HEK293 (cell line): ENCODE results near the gene HOXD12.
A peak's percentile ranks its signal among the peaks of the same experiment; 100 is the strongest.

Source experiments
- EGR2 ChIP-seq: fragments of 450-650 bp; formaldehyde crosslinking; IDR thresholded peaks from 2 replicates; pipeline ENCODE4 v1.5.1; 2016; ENCODE audit warnings: low read depth, missing biosample characterization, missing genetic modification characterization
- HOXA7 ChIP-seq: sonication (generic); formaldehyde crosslinking; IDR thresholded peaks from 2 replicates; pipeline ENCODE4 v1.8.1; 2022; ENCODE audit warnings: missing genetic modification reagents, borderline replicate concordance
- KLF10 ChIP-seq: fragments of 450-650 bp; IDR thresholded peaks from 2 replicates; pipeline ENCODE4 v1.5.1; 2018; ENCODE audit warnings: missing biosample characterization, mild to moderate bottlenecking, missing genetic modification characterization
- KLF8 ChIP-seq: fragments of 450-650 bp; formaldehyde crosslinking; IDR thresholded peaks from 2 replicates; pipeline ENCODE4 v1.5.1; 2016; ENCODE audit warnings: missing biosample characterization, missing genetic modification characterization
- KLF9 ChIP-seq: fragments of 450-650 bp; formaldehyde crosslinking; IDR thresholded peaks from 2 replicates; pipeline ENCODE4 v1.5.1; 2016; ENCODE audit warnings: missing biosample characterization, missing genetic modification characterization, low read depth
- SP2 ChIP-seq: fragments of 450-650 bp; formaldehyde crosslinking; IDR thresholded peaks from 2 replicates; pipeline ENCODE4 v1.5.1; 2016; ENCODE audit warnings: missing biosample characterization, missing genetic modification characterization
- WT1 ChIP-seq: fragments of 450-650 bp; formaldehyde crosslinking; IDR thresholded peaks from 2 replicates; pipeline ENCODE4 v1.5.1; 2016; ENCODE audit warnings: missing biosample characterization, missing genetic modification characterization
- ZBTB1 ChIP-seq: fragments of 450-650 bp; formaldehyde crosslinking; IDR thresholded peaks from 2 replicates; pipeline ENCODE4 v1.5.1; 2016; ENCODE audit warnings: missing biosample characterization, missing genetic modification characterization
- ZBTB21 ChIP-seq: fragments of 450-650 bp; formaldehyde crosslinking; IDR thresholded peaks from 2 replicates; pipeline ENCODE4 v1.5.1; 2017; ENCODE audit warnings: missing biosample characterization, missing genetic modification characterization
- ZBTB8A ChIP-seq: fragments of 450-650 bp; formaldehyde crosslinking; IDR thresholded peaks from 2 replicates; pipeline ENCODE4 v1.5.1; 2016; ENCODE audit warnings: missing biosample characterization, missing genetic modification characterization
- ZFP41 ChIP-seq: fragments of 450-650 bp; formaldehyde crosslinking; IDR thresholded peaks from 2 replicates; pipeline ENCODE4 v1.5.1; 2016; ENCODE audit warnings: missing biosample characterization, missing genetic modification characterization, borderline replicate concordance
- ZFP69B ChIP-seq: fragments of 450-650 bp; formaldehyde crosslinking; IDR thresholded peaks from 2 replicates; pipeline ENCODE4 v1.5.1; 2016; ENCODE audit warnings: missing biosample characterization, missing genetic modification characterization
- ZNF133 ChIP-seq: fragments of 450-650 bp; formaldehyde crosslinking; IDR thresholded peaks from 2 replicates; pipeline ENCODE4 v1.5.1; 2016; ENCODE audit warnings: missing biosample characterization, missing genetic modification characterization
- ZNF146 ChIP-seq: fragments of 450-650 bp; formaldehyde crosslinking; IDR thresholded peaks from 2 replicates; pipeline ENCODE4 v1.5.1; 2016; ENCODE audit warnings: missing biosample characterization, missing genetic modification characterization
- ZNF157 ChIP-seq: fragments of 450-650 bp; formaldehyde crosslinking; IDR thresholded peaks from 2 replicates; pipeline ENCODE4 v1.5.1; 2016; ENCODE audit warnings: missing biosample characterization, missing genetic modification characterization
- ZNF202 ChIP-seq: fragments of 450-650 bp; formaldehyde crosslinking; IDR thresholded peaks from 2 replicates; pipeline ENCODE4 v1.5.1; 2016; ENCODE audit warnings: missing biosample characterization, missing genetic modification characterization, borderline replicate concordance
- ZNF211 ChIP-seq: fragments of 450-650 bp; formaldehyde crosslinking; IDR thresholded peaks from 2 replicates; pipeline ENCODE4 v1.5.1; 2016; ENCODE audit warnings: low read depth, missing biosample characterization, missing genetic modification characterization
- ZNF23 ChIP-seq: fragments of 450-650 bp; formaldehyde crosslinking; IDR thresholded peaks from 2 replicates; pipeline ENCODE4 v1.5.1; 2016; ENCODE audit warnings: missing biosample characterization, missing genetic modification characterization, borderline replicate concordance
- ZNF266 ChIP-seq: fragments of 450-650 bp; formaldehyde crosslinking; IDR thresholded peaks from 2 replicates; pipeline ENCODE4 v1.5.1; 2016; ENCODE audit warnings: missing biosample characterization, missing genetic modification characterization, low read depth
- ZNF280C ChIP-seq: fragments of 450-650 bp; formaldehyde crosslinking; IDR thresholded peaks from 2 replicates; pipeline ENCODE4 v1.5.1; 2016; ENCODE audit warnings: missing biosample characterization, missing genetic modification characterization
- ZNF292 ChIP-seq: fragments of 450-650 bp; formaldehyde crosslinking; IDR thresholded peaks from 2 replicates; pipeline ENCODE4 v1.5.1; 2016; ENCODE audit warnings: low read depth, missing biosample characterization, missing genetic modification characterization, borderline replicate concordance
- ZNF37A ChIP-seq: fragments of 450-650 bp; IDR thresholded peaks from 2 replicates; pipeline ENCODE4 v1.5.1; 2018; ENCODE audit warnings: missing biosample characterization, missing genetic modification characterization
- ZNF391 ChIP-seq: fragments of 450-650 bp; formaldehyde crosslinking; IDR thresholded peaks from 2 replicates; pipeline ENCODE4 v1.5.1; 2016; ENCODE audit warnings: low read depth, missing biosample characterization, missing genetic modification characterization, borderline replicate concordance
- ZNF433 ChIP-seq: fragments of 450-650 bp; formaldehyde crosslinking; IDR thresholded peaks from 2 replicates; pipeline ENCODE4 v1.5.1; 2016; ENCODE audit warnings: missing biosample characterization, missing genetic modification characterization, low read depth
- ZNF449 ChIP-seq: fragments of 450-650 bp; formaldehyde crosslinking; IDR thresholded peaks from 2 replicates; pipeline ENCODE4 v1.5.1; 2017; ENCODE audit warnings: missing biosample characterization, mild to moderate bottlenecking, missing genetic modification characterization, moderate library complexity
- ZNF48 ChIP-seq: fragments of 450-650 bp; formaldehyde crosslinking; IDR thresholded peaks from 2 replicates; pipeline ENCODE4 v1.5.1; 2016; ENCODE audit warnings: missing biosample characterization, missing genetic modification characterization
- ZNF548 ChIP-seq: fragments of 450-650 bp; formaldehyde crosslinking; IDR thresholded peaks from 2 replicates; pipeline ENCODE4 v1.5.1; 2016; ENCODE audit warnings: missing biosample characterization, missing genetic modification characterization
- ZNF555 ChIP-seq: fragments of 450-650 bp; formaldehyde crosslinking; conservative IDR thresholded peaks from 2 replicates; pipeline ENCODE4 v1.5.1; 2017; ENCODE audit warnings: missing biosample characterization, mild to moderate bottlenecking, missing genetic modification characterization, inconsistent platforms
- ZNF629 ChIP-seq: fragments of 450-650 bp; formaldehyde crosslinking; IDR thresholded peaks from 2 replicates; pipeline ENCODE4 v1.5.1; 2017; ENCODE audit warnings: missing biosample characterization, missing genetic modification characterization
- ZNF654 ChIP-seq: fragments of 450-650 bp; formaldehyde crosslinking; IDR thresholded peaks from 2 replicates; pipeline ENCODE4 v1.5.1; 2016; ENCODE audit warnings: low read depth, missing biosample characterization, missing genetic modification characterization
- ZNF837 ChIP-seq: fragments of 450-650 bp; formaldehyde crosslinking; IDR thresholded peaks from 2 replicates; pipeline ENCODE4 v1.5.1; 2016; ENCODE audit warnings: missing biosample characterization, missing genetic modification characterization
- ZSCAN16 ChIP-seq: fragments of 450-650 bp; formaldehyde crosslinking; IDR thresholded peaks from 2 replicates; pipeline ENCODE4 v1.5.1; 2016; ENCODE audit warnings: missing biosample characterization, missing genetic modification characterization
- ZSCAN30 ChIP-seq: fragments of 450-650 bp; IDR thresholded peaks from 2 replicates; pipeline ENCODE4 v1.5.1; 2018; ENCODE audit warnings: missing biosample characterization, mild to moderate bottlenecking, missing genetic modification characterization, moderate library complexity
- ZXDB ChIP-seq: fragments of 450-650 bp; formaldehyde crosslinking; IDR thresholded peaks from 2 replicates; pipeline ENCODE4 v1.5.1; 2016; ENCODE audit warnings: missing biosample characterization, missing genetic modification characterization
- TF ChIP-seq, protein P1 (sequence below): fragments of 450-650 bp; formaldehyde crosslinking; IDR thresholded peaks from 2 replicates; pipeline ENCODE4 v1.5.0; 2017; ENCODE audit warnings: missing biosample characterization, missing genetic modification characterization, borderline replicate concordance
- TF ChIP-seq, protein P2 (sequence below): IDR thresholded peaks from 2 replicates; pipeline ENCODE4 v1.6.1; 2011; ENCODE audit warnings: mild to moderate bottlenecking, low read depth, low read length, borderline replicate concordance

The HOXD12 gene

GRCh38 chr2:176079831-176080539 lies 19.6 kb upstream of the HOXD12 start (continued):
- TF ChIP-seq ZXDB (tag by site-specific recombination) = no peak
- TF ChIP-seq ZNF146 (tag by site-specific recombination) = no peak
- TF ChIP-seq EGR2 (tag by site-specific recombination) = no peak
- no peak for TF ChIP-seq WT1 (tag by site-specific recombination)
- TF ChIP-seq ZNF548 (tag by site-specific recombination) = no peak
- TF ChIP-seq ZNF37A = no peak
- TF ChIP-seq, protein P1, sequence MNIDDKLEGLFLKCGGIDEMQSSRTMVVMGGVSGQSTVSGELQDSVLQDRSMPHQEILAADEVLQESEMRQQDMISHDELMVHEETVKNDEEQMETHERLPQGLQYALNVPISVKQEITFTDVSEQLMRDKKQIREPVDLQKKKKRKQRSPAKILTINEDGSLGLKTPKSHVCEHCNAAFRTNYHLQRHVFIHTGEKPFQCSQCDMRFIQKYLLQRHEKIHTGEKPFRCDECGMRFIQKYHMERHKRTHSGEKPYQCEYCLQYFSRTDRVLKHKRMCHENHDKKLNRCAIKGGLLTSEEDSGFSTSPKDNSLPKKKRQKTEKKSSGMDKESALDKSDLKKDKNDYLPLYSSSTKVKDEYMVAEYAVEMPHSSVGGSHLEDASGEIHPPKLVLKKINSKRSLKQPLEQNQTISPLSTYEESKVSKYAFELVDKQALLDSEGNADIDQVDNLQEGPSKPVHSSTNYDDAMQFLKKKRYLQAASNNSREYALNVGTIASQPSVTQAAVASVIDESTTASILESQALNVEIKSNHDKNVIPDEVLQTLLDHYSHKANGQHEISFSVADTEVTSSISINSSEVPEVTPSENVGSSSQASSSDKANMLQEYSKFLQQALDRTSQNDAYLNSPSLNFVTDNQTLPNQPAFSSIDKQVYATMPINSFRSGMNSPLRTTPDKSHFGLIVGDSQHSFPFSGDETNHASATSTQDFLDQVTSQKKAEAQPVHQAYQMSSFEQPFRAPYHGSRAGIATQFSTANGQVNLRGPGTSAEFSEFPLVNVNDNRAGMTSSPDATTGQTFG = no peak
- TF ChIP-seq ZNF48 = no peak
- TF ChIP-seq HOXA7 (CRISPR knock-in tag) = no peak
- TF ChIP-seq ZBTB1 (tag by site-specific recombination) = no peak
- TF ChIP-seq KLF8 = no peak
- TF ChIP-seq ZNF654 = peak; percentile 25; the same call in 1 of the 2 replicates
- no peak for TF ChIP-seq ZFP41
- TF ChIP-seq ZNF133 (tag by site-specific recombination) = no peak
- no peak for TF ChIP-seq ZNF433 (tag by site-specific recombination)
- TF ChIP-seq KLF10 = no peak
- TF ChIP-seq ZSCAN16 = no peak
- TF ChIP-seq ZNF449 (tag by site-specific recombination) = no peak; the same call in 1 of the 2 replicates
- no peak for TF ChIP-seq ZNF266 (tag by site-specific recombination)
- no peak for TF ChIP-seq ZFP69B (tag by site-specific recombination)
- no peak for TF ChIP-seq ZNF391
- no peak for TF ChIP-seq ZNF211 (tag by site-specific recombination)
- TF ChIP-seq ZBTB21 = no peak
- TF ChIP-seq ZNF555 (tag by site-specific recombination) = no peak
- TF ChIP-seq ZNF280C (tag by site-specific recombination) = no peak
- no peak for TF ChIP-seq ZNF23 (tag by site-specific recombination)
- peak; percentile 100 for TF ChIP-seq ZBTB8A (tag by site-specific recombination)
- TF ChIP-seq SP2 (tag by site-specific recombination) = no peak
- no peak for TF ChIP-seq KLF9
- TF ChIP-seq ZNF202 (tag by site-specific recombination) = no peak
- TF ChIP-seq, protein P2, sequence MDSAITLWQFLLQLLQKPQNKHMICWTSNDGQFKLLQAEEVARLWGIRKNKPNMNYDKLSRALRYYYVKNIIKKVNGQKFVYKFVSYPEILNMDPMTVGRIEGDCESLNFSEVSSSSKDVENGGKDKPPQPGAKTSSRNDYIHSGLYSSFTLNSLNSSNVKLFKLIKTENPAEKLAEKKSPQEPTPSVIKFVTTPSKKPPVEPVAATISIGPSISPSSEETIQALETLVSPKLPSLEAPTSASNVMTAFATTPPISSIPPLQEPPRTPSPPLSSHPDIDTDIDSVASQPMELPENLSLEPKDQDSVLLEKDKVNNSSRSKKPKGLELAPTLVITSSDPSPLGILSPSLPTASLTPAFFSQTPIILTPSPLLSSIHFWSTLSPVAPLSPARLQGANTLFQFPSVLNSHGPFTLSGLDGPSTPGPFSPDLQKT = no peak
- no peak for TF ChIP-seq ZNF292 (tag by site-specific recombination)
- TF ChIP-seq ZSCAN30 (tag by site-specific recombination) = peak; percentile 95
- TF ChIP-seq ZNF837 (tag by site-specific recombination) = no peak
- no peak for TF ChIP-seq ZNF157 (tag by site-specific recombination)
- TF ChIP-seq ZNF629 (tag by site-specific recombination) = no peak
